ENCODE data around the gene CFAP46.

- TF ChIP-seq CTCF (IDR thresholded peaks at IDR 0.05; ENCODE audit: poor library complexity, severe bottlenecking) (no peak), POLR2AphosphoS5 (IDR thresholded peaks at IDR 0.05) (no peak), SMC3 (conservative IDR thresholded peaks at IDR 0.05; ENCODE audit: poor library complexity) (no peak), EP300 (conservative IDR thresholded peaks at IDR 0.05; ENCODE audit: poor library complexity, severe bottlenecking) (no peak), EZH2 (IDR thresholded peaks at IDR 0.05; ENCODE audit: borderline replicate concordance, insufficient read depth, low read length, poor library complexity, severe bottlenecking) (no peak), REST (IDR thresholded peaks at IDR 0.05; ENCODE audit: borderline replicate concordance) (no peak), TAF1 (IDR thresholded peaks at IDR 0.05; ENCODE audit: low read depth) (no peak)
Measured at GRCh38 chr10:132798403-132798802, 144.0 kb downstream of the CFAP46 start.

Measured in neural cell (in vitro differentiated cells).